Endothelial cell of umbilical vein (primary cell): Measurements from ENCODE around the gene TRIM50. TPM values are rescaled to one million over a fixed set of nuclear protein-coding genes. Genes with fewer than 3 reads are reported as not detected.

ENCODE experiments used
- BruUV-seq: library from RNA; stranded (reverse); fragments of 400-500 nt; replicated peaks from 2 replicates; lab custom pipeline; 2021; lab: Mats Ljungman, UMichigan
- CTCF ChIA-PET: fragments of 300-600, 350-600 bp; sonication (Branson Sonifier 250); formaldehyde crosslinking; loops from one replicate; lab custom pipeline; 2021; ENCODE audit warnings: antibody characterized with exemption, inconsistent platforms; lab: Charles Lee
- POLR2A ChIA-PET: fragments of 300-600, 350-600 bp; sonication (Branson Sonifier 250); formaldehyde crosslinking; loops from one replicate; lab custom pipeline; 2021; ENCODE audit warnings: antibody characterized with exemption, inconsistent platforms; lab: Charles Lee
- DNase-seq: peaks from one replicate; pipeline ENCODE4 v3.0.0-alpha.2; 2011; ENCODE audit warnings: low read depth, low spot score
- FAIRE-seq: peaks from 2 replicates; lab custom pipeline; 2011; peaks lifted over from hg19 to GRCh38; lab: Jason Lieb, UNC
- H2AFZ ChIP-seq: 2 replicates; pipeline ENCODE4 v1.6.0; 2012; ENCODE audit warnings: low read depth, low read length, control low read depth, inconsistent platforms
- H3K27ac ChIP-seq: 2 replicates; pipeline ENCODE4 v1.5.1; 2011; ENCODE audit warnings: low read depth, mild to moderate bottlenecking, control low read depth, low read length, moderate library complexity; ENCODE audit not compliant: insufficient read depth
- H3K27me3 ChIP-seq, 2 experiments: 2 replicates each; pipeline versions ENCODE4 v1.6.0 to v1.6.1; 2011; ENCODE audit warnings: low read length in 2 of 2, mixed read lengths in 1 of 2; ENCODE audit not compliant: control insufficient read depth in 2 of 2, insufficient read depth in 2 of 2
- H3K36me3 ChIP-seq, 2 experiments: 2 replicates in 1 of 2; 3 replicates in 1 of 2; pipeline ENCODE4 v1.5.1; 2011; ENCODE audit warnings: low read length in 2 of 2, mild to moderate bottlenecking in 1 of 2, moderate library complexity in 1 of 2; ENCODE audit not compliant: control insufficient read depth in 2 of 2, insufficient read depth in 2 of 2; ENCODE audit errors: extremely low read depth in 1 of 2
- H3K4me1 ChIP-seq: 3 replicates; pipeline ENCODE4 v1.5.1; 2011; ENCODE audit warnings: mild to moderate bottlenecking, low read length; ENCODE audit not compliant: control insufficient read depth, insufficient read depth; ENCODE audit errors: extremely low read depth
- H3K4me2 ChIP-seq: 2 replicates; pipeline ENCODE4 v1.6.1; 2011; ENCODE audit warnings: low read length, control low read depth, mixed read lengths; ENCODE audit not compliant: insufficient read depth
- H3K4me3 ChIP-seq, 3 experiments: fragments of 200-600 bp in 1 of 3; sonication (generic), shearing (Covaris generic) in 1 of 3; replicated peaks in 1 of 3; 2 replicates each; pipeline ENCODE4 v1.5.1; 2011 to 2016; ENCODE audit warnings: control low read depth in 3 of 3, low read length in 3 of 3, mild to moderate bottlenecking in 2 of 3, inconsistent platforms in 1 of 3, low read depth in 1 of 3, moderate library complexity in 1 of 3; ENCODE audit not compliant: insufficient read depth in 1 of 3
- H3K79me2 ChIP-seq: 2 replicates; pipeline ENCODE4 v1.6.0; 2012; ENCODE audit warnings: low read length, inconsistent platforms; ENCODE audit not compliant: control insufficient read depth, insufficient read depth
- H3K9ac ChIP-seq: replicated peaks from 2 replicates; pipeline ENCODE3; 2011; ENCODE audit warnings: low read length, control low read depth; ENCODE audit not compliant: insufficient read depth; ENCODE audit errors: extremely low read depth
- H3K9me1 ChIP-seq: replicated peaks from 3 replicates; pipeline ENCODE4 v1.6.0; 2011; ENCODE audit warnings: mild to moderate bottlenecking, low read length; ENCODE audit not compliant: control insufficient read depth, insufficient read depth; ENCODE audit errors: extremely low read depth
- H3K9me3 ChIP-seq: replicated peaks from 2 replicates; pipeline ENCODE4 v1.5.1; 2012; ENCODE audit warnings: low read length, inconsistent platforms; ENCODE audit not compliant: control insufficient read depth, insufficient read depth
- H4K20me1 ChIP-seq: replicated peaks from 2 replicates; pipeline ENCODE3; 2011; ENCODE audit warnings: mild to moderate bottlenecking, low read length; ENCODE audit not compliant: control insufficient read depth, insufficient read depth; ENCODE audit errors: extremely low read depth
- EZH2 ChIP-seq: IDR thresholded peaks from 2 replicates; pipeline ENCODE4 v1.6.1; 2012; ENCODE audit warnings: borderline replicate concordance, low read depth, mild to moderate bottlenecking, moderate library complexity, low read length, inconsistent platforms; ENCODE audit not compliant: severe bottlenecking
- FOS ChIP-seq: IDR thresholded peaks from 2 replicates; pipeline ENCODE4 v1.6.1; 2011; ENCODE audit warnings: mild to moderate bottlenecking, low read length, moderate library complexity, borderline replicate concordance; ENCODE audit not compliant: insufficient read depth
- MAX ChIP-seq: IDR thresholded peaks from 2 replicates; pipeline ENCODE4 v1.6.1; 2011; ENCODE audit not compliant: insufficient read depth, insufficient read length
- MYC ChIP-seq: IDR thresholded peaks from one replicate; pipeline ENCODE4 v1.6.1; 2011; ENCODE audit warnings: mild to moderate bottlenecking, low read depth, low read length
- POLR2AphosphoS5 ChIP-seq: IDR thresholded peaks from 2 replicates; pipeline ENCODE4 v1.6.1; 2012; ENCODE audit warnings: low read depth, mild to moderate bottlenecking, control low read depth, low read length, moderate library complexity; ENCODE audit not compliant: insufficient read depth
- dilution Hi-C: fragments of 300-500 bp; cut with MboI; formaldehyde crosslinking; loops from one replicate; pipeline ENCODE4 v1.15.0; 2019; ENCODE audit warnings: low sequenced_read_pairs; ENCODE audit not compliant: extremely low pct_ligation_motif_present
- intact Hi-C: fragments of 100-400 bp; cut with micrococcal nuclease; formaldehyde crosslinking; loops from one replicate; pipeline ENCODE4 v1.10.0; 2022
- polyA plus RNA-seq, 4 experiments: library from polyadenylated mRNA; depleted of rRNA in 3 of 4; stranded (reverse) in 3 of 4; unstranded in 1 of 4; fragments of >200 nt; gene quantifications; 2 replicates each; pipeline versions ENCODE4 v1.2.1 to v1.2.3, GENCODE V29; 2011 to 2012; ENCODE audit warnings: missing spikeins in 1 of 4
- total RNA-seq: library from RNA; stranded (reverse); gene quantifications from 2 replicates; pipeline ENCODE4 v1.2.3, GENCODE V29; 2021

Gene TRIM50
- total and polyA plus RNA-seq, 2 donors (not counting 3 experiments of a cell fraction or from before 2014, with no cell fraction given): not detected

- Histone ChIP-seq H3K4me2 (peak within 1 kb of the TSS; percentile 50), H3K9me3 (no peaks in the 10 kb centered on the region), H3K27me3 (no peaks in the 10 kb centered on the region), H4K20me1 (no peaks in the 10 kb centered on the region), H3K4me3 (peak within 1 kb of the TSS; percentile 20 to 57 (median 33)), H3K36me3 (no peaks in the 10 kb centered on the region), H2AFZ (peak within 1 kb of the TSS; percentile 73), H3K79me2 (no peaks in the 10 kb centered on the region), H3K27ac (no peak within 1 kb of the TSS), H3K4me1 (no peaks in the 10 kb centered on the region), H3K9me1 (no peaks in the 10 kb centered on the region), H3K9ac (no peak within 1 kb of the TSS)
- no peak for TF ChIP-seq FOS
- peak; percentile 68 for TF ChIP-seq POLR2AphosphoS5
- dilution Hi-C loops (no loop called here), intact Hi-C loops (no loop called here)
- DNase-seq: peak; percentile 36
- no TSS peak for BruUV-seq
- peak; percentile 53 for FAIRE-seq
- ChIA-PET CTCF (interaction anchor here (0.9 to 1.4 kb wide), 2 partner anchors 15 to 143 kb away, joined by 4 read pairs; no protein-coding TSS in a partner anchor), POLR2A (no interaction called here)
These were observed 19.1 kb downstream of the TRIM50 start, which contains the start of gene NSUN5 for GRCh38 chr7:73308665-73309214. TSS of gene NSUN5 (minus strand) at chr7:73308826. CDS start at chr7:73308790, 36 bp downstream.

GRCh38 chr7:73308074-73308664 lies 19.7 kb downstream of the TRIM50 start:
- dilution Hi-C loops (no loop called here), intact Hi-C loops (no loop called here)
- ChIA-PET POLR2A (no interaction called here), CTCF (interaction anchor here (0.9 to 1.4 kb wide), 2 partner anchors 16 to 144 kb away, joined by 4 read pairs; no protein-coding TSS in a partner anchor)
- no peaks in the 10 kb centered on the region for H3K79me2 ChIP-seq
- FAIRE-seq: no peak
- H3K36me3 ChIP-seq: no peaks in the 10 kb centered on the region
- no peaks in the 10 kb centered on the region for H3K9me1 ChIP-seq
- peak; percentile 14 for DNase-seq
- H2AFZ ChIP-seq: peak overlapping the region; percentile 73
- peak overlapping the region; percentile 50 for H3K4me2 ChIP-seq
- no peaks in the 10 kb centered on the region for H3K4me1 ChIP-seq
- no peaks in the 10 kb centered on the region for H3K9me3 ChIP-seq
- BruUV-seq: no TSS peak
- no peaks in the 10 kb centered on the region for H4K20me1 ChIP-seq
- H3K27ac ChIP-seq: no peak overlapping the region
- TF ChIP-seq FOS (no peak), EZH2 (no peak), MYC (no peak), POLR2AphosphoS5 (no peak), MAX (no peak)
- no peaks in the 10 kb centered on the region for H3K27me3 ChIP-seq
- peak overlapping the region in 2 of 3 experiments; percentile 20 to 57 for H3K4me3 ChIP-seq
- no peak overlapping the region for H3K9ac ChIP-seq
